ENCODE measurements around the gene CADM2.

The CADM2 gene

DNA sequence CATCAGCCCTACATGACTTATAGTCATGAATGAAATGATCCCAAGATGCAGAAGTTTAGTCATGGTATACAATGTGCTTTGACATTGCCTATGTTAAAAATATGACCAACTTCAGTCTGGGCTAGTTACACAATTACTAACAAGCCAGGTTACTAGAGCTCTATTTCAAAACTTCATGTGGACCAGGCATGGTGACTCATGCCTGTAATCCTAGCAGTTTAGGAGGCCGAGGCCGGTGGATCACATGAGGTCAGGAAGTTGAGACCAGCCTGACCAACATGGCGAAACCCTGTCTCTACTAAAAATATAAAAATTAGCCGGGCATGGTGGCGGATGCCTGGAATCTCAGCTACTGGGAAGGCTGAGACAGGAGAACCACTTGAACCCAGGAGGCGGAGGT, 613.0 kb downstream of the CADM2 start:
- H3F3A ChIP-seq (ENCODE audit: control insufficient read depth, insufficient read depth), result no peaks in the 10 kb centered on the region
- no peaks in the 10 kb centered on the region for H4K20me1 ChIP-seq (ENCODE audit: control insufficient read depth, insufficient read depth, low read depth, low read length)
- H3K27ac ChIP-seq (ENCODE audit: low read depth, low read length), result no peak overlapping the region
- no peaks in the 10 kb centered on the region for H3K9me2 ChIP-seq (replicated peaks; ENCODE audit: control insufficient read depth, low read length)
- H3K79me2 ChIP-seq (ENCODE audit: control insufficient read depth, low read length), result no peaks in the 10 kb centered on the region
- H3K9me3 ChIP-seq (ENCODE audit: control insufficient read depth, insufficient read depth, low read length), result no peaks in the 10 kb centered on the region
- H3K36me3 ChIP-seq (ENCODE audit: control insufficient read depth, low read length), result no peaks in the 10 kb centered on the region
- TF ChIP-seq, protein P1, sequence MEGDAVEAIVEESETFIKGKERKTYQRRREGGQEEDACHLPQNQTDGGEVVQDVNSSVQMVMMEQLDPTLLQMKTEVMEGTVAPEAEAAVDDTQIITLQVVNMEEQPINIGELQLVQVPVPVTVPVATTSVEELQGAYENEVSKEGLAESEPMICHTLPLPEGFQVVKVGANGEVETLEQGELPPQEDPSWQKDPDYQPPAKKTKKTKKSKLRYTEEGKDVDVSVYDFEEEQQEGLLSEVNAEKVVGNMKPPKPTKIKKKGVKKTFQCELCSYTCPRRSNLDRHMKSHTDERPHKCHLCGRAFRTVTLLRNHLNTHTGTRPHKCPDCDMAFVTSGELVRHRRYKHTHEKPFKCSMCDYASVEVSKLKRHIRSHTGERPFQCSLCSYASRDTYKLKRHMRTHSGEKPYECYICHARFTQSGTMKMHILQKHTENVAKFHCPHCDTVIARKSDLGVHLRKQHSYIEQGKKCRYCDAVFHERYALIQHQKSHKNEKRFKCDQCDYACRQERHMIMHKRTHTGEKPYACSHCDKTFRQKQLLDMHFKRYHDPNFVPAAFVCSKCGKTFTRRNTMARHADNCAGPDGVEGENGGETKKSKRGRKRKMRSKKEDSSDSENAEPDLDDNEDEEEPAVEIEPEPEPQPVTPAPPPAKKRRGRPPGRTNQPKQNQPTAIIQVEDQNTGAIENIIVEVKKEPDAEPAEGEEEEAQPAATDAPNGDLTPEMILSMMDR (IDR thresholded peaks at IDR 0.05; ENCODE audit: low read depth, low read length, poor library complexity, severe bottlenecking), result no peak
- no peak for TF ChIP-seq EZH2phosphoT487 (IDR thresholded peaks at IDR 0.05; ENCODE audit: borderline replicate concordance, low read length)
- H3K4me3 ChIP-seq (ENCODE audit: low read length), result no peak overlapping the region
- H3K27me3 ChIP-seq (ENCODE audit: control insufficient read depth, low read length), result no peaks in the 10 kb centered on the region
- no peak overlapping the region for H3K4me2 ChIP-seq (ENCODE audit: low read length)
- no peaks in the 10 kb centered on the region for H3K4me1 ChIP-seq (ENCODE audit: control insufficient read depth, low read length)

DNA sequence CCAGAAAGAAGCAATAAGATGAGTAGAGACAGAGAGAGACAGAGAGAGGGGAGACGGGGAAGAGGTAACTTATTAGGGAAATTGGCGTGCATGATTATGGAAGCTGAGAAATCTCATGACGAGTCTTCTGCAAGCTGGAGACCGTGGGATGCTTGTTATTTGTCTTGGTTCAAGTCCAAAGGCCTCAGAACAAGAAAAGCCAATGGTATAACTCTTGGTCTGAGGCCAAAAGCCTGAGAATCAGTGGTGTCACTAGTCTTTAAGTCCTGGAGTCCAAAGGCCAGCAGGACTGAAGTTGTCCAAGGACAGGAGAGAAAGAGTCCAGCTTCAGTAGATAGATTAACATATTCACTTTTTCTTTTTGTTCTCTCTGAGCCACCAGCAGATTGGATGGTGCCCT, 613.6 kb downstream of the CADM2 start:
- no peaks in the 10 kb centered on the region for H3K9me2 ChIP-seq (replicated peaks; ENCODE audit: control insufficient read depth, low read length)
- no peaks in the 10 kb centered on the region for H3F3A ChIP-seq (ENCODE audit: control insufficient read depth, insufficient read depth)
- H3K27ac ChIP-seq (ENCODE audit: low read depth, low read length), result no peak overlapping the region
- no peaks in the 10 kb centered on the region for H3K9me3 ChIP-seq (ENCODE audit: control insufficient read depth, insufficient read depth, low read length)
- no peaks in the 10 kb centered on the region for H4K20me1 ChIP-seq (ENCODE audit: control insufficient read depth, insufficient read depth, low read depth, low read length)
- H3K4me2 ChIP-seq (ENCODE audit: low read length), result no peak overlapping the region
- H3K27me3 ChIP-seq (ENCODE audit: control insufficient read depth, low read length), result no peaks in the 10 kb centered on the region
- no peaks in the 10 kb centered on the region for H3K36me3 ChIP-seq (ENCODE audit: control insufficient read depth, low read length)
- no peak for TF ChIP-seq EZH2phosphoT487 (IDR thresholded peaks at IDR 0.05; ENCODE audit: borderline replicate concordance, low read length)
- TF ChIP-seq, protein P1 (IDR thresholded peaks at IDR 0.05; ENCODE audit: low read depth, low read length, poor library complexity, severe bottlenecking), result no peak
- no peaks in the 10 kb centered on the region for H3K79me2 ChIP-seq (ENCODE audit: control insufficient read depth, low read length)
- H3K4me3 ChIP-seq (ENCODE audit: low read length), result no peak overlapping the region
- no peaks in the 10 kb centered on the region for H3K4me1 ChIP-seq (ENCODE audit: control insufficient read depth, low read length)

DNA sequence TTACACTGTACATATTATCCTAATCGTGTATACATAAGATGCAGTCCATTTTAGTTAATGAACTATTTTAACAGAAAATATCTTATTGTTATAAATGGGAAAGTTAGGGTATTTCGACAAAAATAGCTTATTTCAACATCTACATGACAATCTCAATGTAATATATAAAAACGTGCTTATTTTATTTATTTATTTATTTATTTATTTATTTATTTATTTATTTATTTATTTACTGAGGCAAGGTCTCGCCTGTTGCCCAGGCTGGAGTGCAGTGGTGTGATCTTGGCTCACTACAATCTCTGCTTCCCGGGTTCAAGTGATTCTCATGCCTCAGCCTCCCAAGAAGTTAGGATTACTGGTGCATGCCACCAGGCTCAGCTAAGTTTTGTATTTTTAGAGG, 614.2 kb downstream of the CADM2 start:
- no peaks in the 10 kb centered on the region for H3K9me3 ChIP-seq (ENCODE audit: control insufficient read depth, insufficient read depth, low read length)
- H3K27me3 ChIP-seq (ENCODE audit: control insufficient read depth, low read length), result no peaks in the 10 kb centered on the region
- H3K9me2 ChIP-seq (replicated peaks; ENCODE audit: control insufficient read depth, low read length), result no peaks in the 10 kb centered on the region
- H4K20me1 ChIP-seq (ENCODE audit: control insufficient read depth, insufficient read depth, low read depth, low read length), result no peaks in the 10 kb centered on the region
- H3K4me3 ChIP-seq (ENCODE audit: low read length), result no peak overlapping the region
- H3K36me3 ChIP-seq (ENCODE audit: control insufficient read depth, low read length), result no peaks in the 10 kb centered on the region
- H3K27ac ChIP-seq (ENCODE audit: low read depth, low read length), result no peak overlapping the region
- TF ChIP-seq EZH2phosphoT487 (IDR thresholded peaks at IDR 0.05; ENCODE audit: borderline replicate concordance, low read length), result no peak
- TF ChIP-seq, protein P1 (IDR thresholded peaks at IDR 0.05; ENCODE audit: low read depth, low read length, poor library complexity, severe bottlenecking), result no peak
- H3K4me2 ChIP-seq (ENCODE audit: low read length), result no peak overlapping the region
- H3K79me2 ChIP-seq (ENCODE audit: control insufficient read depth, low read length), result no peaks in the 10 kb centered on the region
- no peaks in the 10 kb centered on the region for H3K4me1 ChIP-seq (ENCODE audit: control insufficient read depth, low read length)
- H3F3A ChIP-seq (ENCODE audit: control insufficient read depth, insufficient read depth), result no peaks in the 10 kb centered on the region

Data from DOHH2 (cell line).